HCT116 (cell line): ENCODE results near the gene NANOS2. TPM values are rescaled to one million over a fixed set of nuclear protein-coding genes. Genes with fewer than 3 reads are reported as not detected.

Experiments used
- ATAC-seq: fragments of 200-7000 bp; cut with Tn5 transposase; 2 replicates; pipeline ENCODE4 v1.9.1; 2020; ENCODE audit warnings: mild to moderate bottlenecking, moderate library complexity
- BruUV-seq: library from RNA; stranded (reverse); fragments of 400-500 nt; replicated peaks from 2 replicates; lab custom pipeline; 2021; lab: Mats Ljungman, UMichigan
- CTCF ChIA-PET: fragments of 300-600 bp; sonication (Branson Sonifier 250); formaldehyde crosslinking; loops from one replicate; lab custom pipeline; 2021; ENCODE audit warnings: antibody characterized with exemption; lab: Charles Lee
- POLR2A ChIA-PET: fragments of 300-600, 350-600 bp; sonication (Branson Sonifier 250); formaldehyde crosslinking; loops from one replicate; lab custom pipeline; 2021; ENCODE audit warnings: antibody characterized with exemption; lab: Charles Lee
- RAD21 ChIA-PET, 2 experiments: fragments of 300-600 bp; sonication (Branson Sonifier 250); formaldehyde crosslinking; loops; one replicate each; lab custom pipeline; 2023; ENCODE audit warnings: low total read pairs in 2 of 2; ENCODE audit not compliant: uncharacterized antibody in 2 of 2, unreplicated experiment in 2 of 2, low non-redundant PET in 1 of 2; lab: Charles Lee
- DNase-seq: peaks from one replicate; pipeline ENCODE4 v3.0.0-alpha.2; 2010; ENCODE audit warnings: low read depth, low spot score
- H2AFZ ChIP-seq: fragments of 200-600 bp; shearing (Covaris generic), sonication (generic); 2 replicates; pipeline ENCODE4 v1.6.1; 2017; ENCODE audit warnings: low read depth, mixed run types, mixed read lengths, antibody characterized with exemption, low read length; ENCODE audit not compliant: poor library complexity, severe bottlenecking
- H3K27ac ChIP-seq: 2 replicates; pipeline ENCODE4 v1.5.1; 2012; ENCODE audit warnings: low read depth, low read length
- H3K27me3 ChIP-seq: fragments of 200-600 bp; sonication (generic); 2 replicates; pipeline ENCODE4 v1.6.1; 2016; ENCODE audit warnings: mixed run types, low read length, mixed read lengths; ENCODE audit not compliant: insufficient read depth
- H3K36me3 ChIP-seq, 2 experiments: fragments of 200-500 bp in 1 of 2; fragments of 200-600 bp in 1 of 2; sonication (Bioruptor generic) in 1 of 2; sonication (generic) in 1 of 2; 2 replicates each; pipeline versions ENCODE4 v1.5.1 to v1.6.1; 2014 to 2016; ENCODE audit warnings: low read length in 2 of 2, inconsistent platforms in 1 of 2, mixed read lengths in 1 of 2, mixed run types in 1 of 2; ENCODE audit not compliant: insufficient read depth in 2 of 2, control insufficient read depth in 1 of 2
- H3K4me1 ChIP-seq, 2 experiments: fragments of 200-600 bp in 1 of 2; sonication (generic) in 1 of 2; 2 replicates each; pipeline versions ENCODE4 v1.5.1 to v1.6.1; 2012 to 2017; ENCODE audit warnings: low read length in 2 of 2, inconsistent platforms in 1 of 2, mild to moderate bottlenecking in 1 of 2, mixed read lengths in 1 of 2, mixed run types in 1 of 2, moderate library complexity in 1 of 2; ENCODE audit not compliant: insufficient read depth in 2 of 2, control insufficient read depth in 1 of 2
- H3K4me2 ChIP-seq: fragments of 200-600 bp; sonication (generic); 2 replicates; pipeline ENCODE4 v1.6.1; 2017; ENCODE audit warnings: mixed run types, low read length, mixed read lengths
- H3K4me3 ChIP-seq, 2 experiments: fragments of 200-600 bp in 1 of 2; sonication (generic) in 1 of 2; replicated peaks in 1 of 2; 2 replicates each; pipeline ENCODE4 v1.5.1; 2011 to 2016; ENCODE audit warnings: low read length in 2 of 2, control low read depth in 1 of 2, low read depth in 1 of 2, mild to moderate bottlenecking in 1 of 2, mixed read lengths in 1 of 2, mixed run types in 1 of 2
- H3K79me2 ChIP-seq: fragments of 200-600 bp; sonication (generic); 2 replicates; pipeline ENCODE4 v1.6.1; 2017; ENCODE audit warnings: mild to moderate bottlenecking, mixed run types, low read length, moderate library complexity, mixed read lengths; ENCODE audit not compliant: insufficient read depth
- H3K9ac ChIP-seq: fragments of 200-600 bp; sonication (generic); 2 replicates; pipeline ENCODE4 v1.6.1; 2016; ENCODE audit warnings: low read length, mixed read lengths
- H3K9me2 ChIP-seq: fragments of 200-600 bp; sonication (generic), shearing (Covaris generic); 2 replicates; pipeline ENCODE4 v1.6.1; 2017; ENCODE audit warnings: mixed run types, mild to moderate bottlenecking, moderate library complexity; ENCODE audit not compliant: insufficient read depth
- H3K9me3 ChIP-seq, 2 experiments: fragments of 200-500 bp in 1 of 2; fragments of 200-600 bp in 1 of 2; sonication (Bioruptor generic) in 1 of 2; sonication (generic) in 1 of 2; 2 replicates each; pipeline ENCODE4 v1.6.1; 2014 to 2017; ENCODE audit warnings: low read length in 2 of 2, mixed read lengths in 2 of 2, inconsistent platforms in 1 of 2, low read depth in 1 of 2, mild to moderate bottlenecking in 1 of 2, mixed run types in 1 of 2, moderate library complexity in 1 of 2; ENCODE audit not compliant: control insufficient read depth in 1 of 2, insufficient read depth in 1 of 2
- H4K20me1 ChIP-seq: fragments of 200-600 bp; sonication (generic), shearing (Covaris generic); 2 replicates; pipeline ENCODE4 v1.6.1; 2017; ENCODE audit warnings: mixed run types, mild to moderate bottlenecking, moderate library complexity; ENCODE audit not compliant: insufficient read depth
- CBX3 ChIP-seq: IDR thresholded peaks from 2 replicates; pipeline ENCODE4 v1.6.1; 2012; ENCODE audit warnings: low read depth
- CEBPB ChIP-seq: IDR thresholded peaks from 2 replicates; pipeline ENCODE4 v1.6.1; 2012; ENCODE audit warnings: low read depth
- EZH2 ChIP-seq: fragments of 200-600 bp; sonication (generic); IDR thresholded peaks from 2 replicates; pipeline ENCODE4 v1.6.1; 2017; ENCODE audit warnings: antibody characterized with exemption, mixed run types
- FOSL1 ChIP-seq: IDR thresholded peaks from 2 replicates; pipeline ENCODE4 v1.6.1; 2012; ENCODE audit warnings: low read depth
- MAX ChIP-seq: IDR thresholded peaks from 2 replicates; pipeline ENCODE4 v1.6.1; 2012
- POLR2A ChIP-seq: IDR thresholded peaks from 2 replicates; pipeline ENCODE4 v1.7.0; 2011; ENCODE audit warnings: borderline replicate concordance; ENCODE audit not compliant: insufficient read depth, insufficient read length; ENCODE audit errors: extremely low read depth
- RAD21 ChIP-seq: IDR thresholded peaks from 2 replicates; pipeline ENCODE4 v1.6.1; 2012; ENCODE audit warnings: low read depth, mild to moderate bottlenecking
- REST ChIP-seq: IDR thresholded peaks from 2 replicates; pipeline ENCODE4 v1.6.1; 2012; ENCODE audit warnings: low read depth
- SIN3A ChIP-seq: IDR thresholded peaks from 2 replicates; pipeline ENCODE4 v1.6.1; 2012; ENCODE audit warnings: low read depth
- SP1 ChIP-seq: IDR thresholded peaks from 2 replicates; pipeline ENCODE4 v1.6.1; 2012; ENCODE audit warnings: low read depth
- SRF ChIP-seq: IDR thresholded peaks from 2 replicates; pipeline ENCODE4 v1.6.1; 2012; ENCODE audit warnings: low read depth
- TCF7L2 ChIP-seq: IDR thresholded peaks from 2 replicates; pipeline ENCODE4 v1.7.0; 2011; ENCODE audit warnings: borderline replicate concordance, inconsistent platforms; ENCODE audit not compliant: insufficient read depth, insufficient read length; ENCODE audit errors: extremely low read depth
- ZNF274 ChIP-seq: fragments of 200-500 bp; sonication (Bioruptor generic); IDR thresholded peaks from 2 replicates; pipeline ENCODE4 v1.6.1; 2014; ENCODE audit warnings: mild to moderate bottlenecking, low read depth, low read length, inconsistent platforms
- intact Hi-C: fragments of 100-400 bp; cut with micrococcal nuclease; formaldehyde crosslinking; loops from 2 replicates; pipeline ENCODE4 v1.10.0; 2022
- total RNA-seq: library from RNA; stranded (reverse); gene quantifications from one replicate; pipeline ENCODE4 v1.2.1, GENCODE V29; 2021; ENCODE audit not compliant: unreplicated experiment

NANOS2 gene
- total RNA-seq, 1 experiment from 2014 or later, result not detected

- H3K27ac ChIP-seq, result no peak overlapping the region
- H3K79me2 ChIP-seq, result no peaks in the 10 kb centered on the region
- H3K36me3 ChIP-seq, result no peaks in the 10 kb centered on the region
- H3K27me3 ChIP-seq, result peaks cover 6% of the 10 kb centered on the region; the same call in 1 of the 2 replicates
- H4K20me1 ChIP-seq, result no peaks in the 10 kb centered on the region
- no TSS peak for BruUV-seq
- H3K4me2 ChIP-seq, result no peak overlapping the region
- H3K9me3 ChIP-seq, result no peaks in the 10 kb centered on the region
- ATAC-seq (no peak), DNase-seq (no peak)
- no peak for TF ChIP-seq SRF
- no peak for TF ChIP-seq REST
- no peak for TF ChIP-seq EZH2
- CTCF ChIA-PET, result no interaction called here
- H3K9ac ChIP-seq, result no peak overlapping the region
- POLR2A ChIA-PET, result no interaction called here
- H3K9me2 ChIP-seq, result no peaks in the 10 kb centered on the region
- RAD21 ChIA-PET, result no interaction called here
- H3K4me3 ChIP-seq, result no peak overlapping the region
- no peak overlapping the region for H2AFZ ChIP-seq
- intact Hi-C loops, result no loop called here
- H3K4me1 ChIP-seq, result peaks cover 10 to 22% of the 10 kb centered on the region in 2 experiments; a peak in 3 of 4 replicates
These were observed 43.7 kb upstream of the NANOS2 start for GRCh38 chr19:45958320-45958719.

GRCh38 chr19:45955905-45956608 is 41.5 kb upstream of the NANOS2 start:
- H3K9me2 ChIP-seq, result no peaks in the 10 kb centered on the region
- CTCF ChIA-PET, result no interaction called here
- peak; percentile 72 for ATAC-seq

More at GRCh38 chr19:45955905-45956608, 41.5 kb upstream of the NANOS2 start:
- intact Hi-C loops, result no loop called here
- Histone ChIP-seq H3K36me3 (no peaks in the 10 kb centered on the region), H3K4me1 (peaks cover 10 to 29% of the 10 kb centered on the region in 2 experiments; a peak in 3 of 4 replicates), H3K79me2 (no peaks in the 10 kb centered on the region), H2AFZ (no peak overlapping the region), H3K9me3 (no peaks in the 10 kb centered on the region), H3K27ac (no peak overlapping the region), H4K20me1 (no peaks in the 10 kb centered on the region), H3K4me2 (peak overlapping the region; percentile 63), H3K27me3 (peaks cover 6% of the 10 kb centered on the region; the same call in 1 of the 2 replicates), H3K9ac (peak overlapping the region; percentile 2; the same call in 1 of the 2 replicates)
- no TSS peak for BruUV-seq
- RAD21 ChIA-PET, result no interaction called here
- TF ChIP-seq RAD21 (no peak), CBX3 (peak; percentile 16; the same call in 1 of the 2 replicates), REST (no peak), SIN3A (no peak), FOSL1 (peak; percentile 42), MAX (peak; percentile 71), TCF7L2 (no peak), SP1 (0 out of 2 replicates have a peak, but pooled peaks have one; percentile 39), CEBPB (no peak), ZNF274 (no peak), POLR2A (no peak)
- TF ChIP-seq, all 23 proteins: peak for 4
- peak; percentile 35 for DNase-seq
- H3K4me3 ChIP-seq, result peak overlapping the region in 1 of 2 experiments; percentile 20; a peak in 1 of 4 replicates
- POLR2A ChIA-PET, result no interaction called here
